Mesendoderm (in vitro differentiated cells): Measurements from ENCODE around the gene GOLGA2.
A peak's percentile ranks its signal among the peaks of the same experiment; 100 is the strongest.

Experiments
- DNase-seq: peaks from one replicate; pipeline ENCODE4 v3.0.0; 2013
- H2AK5ac ChIP-seq: 2 replicates; pipeline ENCODE4 v1.6.1; 2013; ENCODE audit warnings: low read length, inconsistent platforms
- H2BK120ac ChIP-seq: 2 replicates; pipeline ENCODE4 v1.6.1; 2013; ENCODE audit warnings: low read depth, mild to moderate bottlenecking, low read length, moderate library complexity, mixed read lengths
- H2BK15ac ChIP-seq: replicated peaks from 2 replicates; pipeline ENCODE4 v1.6.1; 2013; ENCODE audit warnings: low read depth, mild to moderate bottlenecking, moderate library complexity
- H2BK5ac ChIP-seq: 2 replicates; pipeline ENCODE4 v1.6.1; 2013; ENCODE audit warnings: low read length, inconsistent platforms
- H3K18ac ChIP-seq: 2 replicates; pipeline ENCODE4 v1.6.1; 2013; ENCODE audit warnings: mild to moderate bottlenecking, low read length, mixed read lengths
- H3K23ac ChIP-seq: one replicate; pipeline ENCODE4 v1.6.1; 2013; ENCODE audit warnings: low read length
- H3K27ac ChIP-seq: 2 replicates; pipeline ENCODE4 v1.5.1; 2013; ENCODE audit warnings: low read depth, mild to moderate bottlenecking, inconsistent platforms, low read length, moderate library complexity
- H3K27me3 ChIP-seq: 2 replicates; pipeline ENCODE4 v1.6.1; 2013; ENCODE audit warnings: low read length, control low read depth, mild to moderate bottlenecking, inconsistent platforms; ENCODE audit not compliant: insufficient read depth, poor library complexity
- H3K36me3 ChIP-seq: 2 replicates; pipeline ENCODE4 v1.6.1; 2013; ENCODE audit warnings: low read length, inconsistent platforms; ENCODE audit not compliant: control insufficient read depth, insufficient read depth
- H3K4ac ChIP-seq: one replicate; pipeline ENCODE4 v1.6.1; 2013; ENCODE audit warnings: low read depth, mild to moderate bottlenecking, low read length, moderate library complexity
- H3K4me1 ChIP-seq: 2 replicates; pipeline ENCODE4 v1.6.1; 2013; ENCODE audit warnings: low read depth, low read length, inconsistent platforms; ENCODE audit not compliant: control insufficient read depth
- H3K4me2 ChIP-seq: 2 replicates; pipeline ENCODE4 v1.6.1; 2013; ENCODE audit warnings: low read length
- H3K4me3 ChIP-seq: 2 replicates; pipeline ENCODE4 v1.5.1; 2013; ENCODE audit warnings: mild to moderate bottlenecking, low read length
- H3K56ac ChIP-seq: one replicate; pipeline ENCODE4 v1.6.1; 2013; ENCODE audit warnings: low read length
- H3K79me1 ChIP-seq: 2 replicates; pipeline ENCODE4 v1.6.1; 2013; ENCODE audit warnings: low read length, inconsistent platforms
- H3K79me2 ChIP-seq: 2 replicates; pipeline ENCODE4 v1.6.1; 2013; ENCODE audit warnings: mild to moderate bottlenecking, low read length; ENCODE audit not compliant: control insufficient read depth, insufficient read depth
- H3K9ac ChIP-seq: 2 replicates; pipeline ENCODE4 v1.6.1; 2013; ENCODE audit warnings: low read length, inconsistent platforms
- H4K5ac ChIP-seq: one replicate; pipeline ENCODE4 v1.6.1; 2013; ENCODE audit warnings: low read length
- H4K8ac ChIP-seq: one replicate; pipeline ENCODE4 v1.6.1; 2013; ENCODE audit warnings: low read depth, mild to moderate bottlenecking, control low read depth, low read length, moderate library complexity
- WGBS: extraction: QIAGEN DNeasy Blood & Tissue Kit; methylation state at CpG from one replicate; pipeline ENCODE4 v1.1.7; 2013; ENCODE audit warnings: low lambda C conversion rate, missing lambda C conversion rate; ENCODE audit not compliant: insufficient coverage; ENCODE audit errors: extremely low coverage; 5-methylcytosine and 5-hydroxymethylcytosine counted together

The GOLGA2 gene

GRCh38 chr9:128309551-128309950 lies 33.7 kb upstream of the GOLGA2 start:
- H3K18ac ChIP-seq: no peak overlapping the region

GRCh38 chr9:128304971-128305288 lies 29.1 kb upstream of the GOLGA2 start:
- Histone ChIP-seq H2BK120ac (no peak overlapping the region), H3K79me2 (no peaks in the 10 kb centered on the region), H3K4me3 (no peak overlapping the region), H3K79me1 (no peaks in the 10 kb centered on the region), H2BK5ac (no peak overlapping the region), H3K27me3 (no peaks in the 10 kb centered on the region), H3K4me2 (no peak overlapping the region), H2AK5ac (no peak overlapping the region), H3K27ac (no peak overlapping the region), H3K9ac (no peak overlapping the region), H4K8ac (no peak overlapping the region), H3K4ac (no peak overlapping the region), H3K36me3 (peaks cover 3% of the 10 kb centered on the region), H4K5ac (no peak overlapping the region), H3K56ac (no peak overlapping the region), H3K4me1 (no peaks in the 10 kb centered on the region), H3K18ac (no peak overlapping the region), H2BK15ac (no peak overlapping the region), H3K23ac (no peak overlapping the region)
- no CpG with 5 or more reads among the region's 5 CpGs for WGBS
- no peak for DNase-seq

More at GRCh38 chr9:128309551-128309950, 33.7 kb upstream of the GOLGA2 start:
- no peaks in the 10 kb centered on the region for H3K4me1 ChIP-seq
- H4K5ac ChIP-seq: no peak overlapping the region
- H2BK5ac ChIP-seq: no peak overlapping the region
- H3K36me3 ChIP-seq: peaks cover 4% of the 10 kb centered on the region
- no peak overlapping the region for H3K56ac ChIP-seq
- no peak overlapping the region for H3K4me3 ChIP-seq
- no peaks in the 10 kb centered on the region for H3K27me3 ChIP-seq
- H3K27ac ChIP-seq: no peak overlapping the region
- no peak overlapping the region for H2AK5ac ChIP-seq
- no peaks in the 10 kb centered on the region for H3K79me1 ChIP-seq
- H3K79me2 ChIP-seq: no peaks in the 10 kb centered on the region
- H3K23ac ChIP-seq: no peak overlapping the region
- no peak overlapping the region for H4K8ac ChIP-seq
- no peak overlapping the region for H3K4me2 ChIP-seq
- DNase-seq: no peak
- H2BK15ac ChIP-seq: no peak overlapping the region
- H3K4ac ChIP-seq: no peak overlapping the region
- H2BK120ac ChIP-seq: no peak overlapping the region
- H3K9ac ChIP-seq: no peak overlapping the region
- no CpG with 5 or more reads among the region's 16 CpGs for WGBS

- Histone ChIP-seq H3K79me2 (no peaks in the 10 kb centered on the region), H2BK5ac (no peak overlapping the region), H3K4me3 (no peak overlapping the region), H3K18ac (no peak overlapping the region), H3K27me3 (no peaks in the 10 kb centered on the region), H3K4ac (no peak overlapping the region), H3K9ac (no peak overlapping the region), H3K4me2 (no peak overlapping the region), H2BK15ac (no peak overlapping the region), H2BK120ac (no peak overlapping the region), H3K36me3 (no peaks in the 10 kb centered on the region), H3K27ac (no peak overlapping the region), H2AK5ac (no peak overlapping the region), H3K79me1 (no peaks in the 10 kb centered on the region), H4K8ac (no peak overlapping the region), H3K23ac (no peak overlapping the region), H3K4me1 (no peaks in the 10 kb centered on the region), H4K5ac (no peak overlapping the region), H3K56ac (no peak overlapping the region)
- no CpG with 5 or more reads among the region's 9 CpGs for WGBS
- no peak for DNase-seq
These were observed 28.5 kb upstream of the GOLGA2 start for GRCh38 chr9:128304136-128304970.

- Histone ChIP-seq H3K36me3 (no peaks in the 10 kb centered on the region), H3K79me1 (no peaks in the 10 kb centered on the region), H3K4me2 (no peak overlapping the region), H2BK120ac (no peak overlapping the region), H2BK15ac (no peak overlapping the region), H4K5ac (no peak overlapping the region), H3K27ac (no peak overlapping the region), H3K56ac (no peak overlapping the region), H3K27me3 (no peaks in the 10 kb centered on the region), H3K18ac (no peak overlapping the region), H2AK5ac (no peak overlapping the region), H4K8ac (no peak overlapping the region), H3K4me3 (no peak overlapping the region), H3K4ac (no peak overlapping the region), H3K23ac (no peak overlapping the region), H3K79me2 (no peaks in the 10 kb centered on the region), H3K9ac (no peak overlapping the region), H3K4me1 (no peaks in the 10 kb centered on the region), H2BK5ac (no peak overlapping the region)
- WGBS: no CpG with 5 or more reads among the region's 20 CpGs
- no peak for DNase-seq
These were observed 23.0 kb upstream of the GOLGA2 start for GRCh38 chr9:128298535-128299482.

- H3K27ac ChIP-seq: no peak overlapping the region
- no peak overlapping the region for H3K18ac ChIP-seq
- no peak overlapping the region for H4K8ac ChIP-seq
- no peak overlapping the region for H2AK5ac ChIP-seq
- H3K4me1 ChIP-seq: no peaks in the 10 kb centered on the region
- no peak overlapping the region for H3K4me2 ChIP-seq
- H2BK5ac ChIP-seq: no peak overlapping the region
- no peak overlapping the region for H2BK120ac ChIP-seq
- H3K4ac ChIP-seq: no peak overlapping the region
- H4K5ac ChIP-seq: no peak overlapping the region
- DNase-seq: no peak
- H2BK15ac ChIP-seq: no peak overlapping the region
- peak overlapping the region; percentile 9 for H3K23ac ChIP-seq
- H3K56ac ChIP-seq: no peak overlapping the region
- no peaks in the 10 kb centered on the region for H3K36me3 ChIP-seq
- no peaks in the 10 kb centered on the region for H3K79me2 ChIP-seq
- H3K9ac ChIP-seq: no peak overlapping the region
- no CpG with 5 or more reads among the region's 2 CpGs for WGBS
- H3K79me1 ChIP-seq: no peaks in the 10 kb centered on the region
- H3K4me3 ChIP-seq: no peak overlapping the region
- no peaks in the 10 kb centered on the region for H3K27me3 ChIP-seq
These were observed 21.5 kb upstream of the GOLGA2 start for GRCh38 chr9:128297221-128297773.
